ENCODE data around the gene SLTM. TPM values are rescaled to one million over a fixed set of nuclear protein-coding genes. Genes with fewer than 3 reads are reported as not detected.

The SLTM gene
- total RNA-seq, 2 experiments from 2014 or later = 103 to 129 TPM

DNA sequence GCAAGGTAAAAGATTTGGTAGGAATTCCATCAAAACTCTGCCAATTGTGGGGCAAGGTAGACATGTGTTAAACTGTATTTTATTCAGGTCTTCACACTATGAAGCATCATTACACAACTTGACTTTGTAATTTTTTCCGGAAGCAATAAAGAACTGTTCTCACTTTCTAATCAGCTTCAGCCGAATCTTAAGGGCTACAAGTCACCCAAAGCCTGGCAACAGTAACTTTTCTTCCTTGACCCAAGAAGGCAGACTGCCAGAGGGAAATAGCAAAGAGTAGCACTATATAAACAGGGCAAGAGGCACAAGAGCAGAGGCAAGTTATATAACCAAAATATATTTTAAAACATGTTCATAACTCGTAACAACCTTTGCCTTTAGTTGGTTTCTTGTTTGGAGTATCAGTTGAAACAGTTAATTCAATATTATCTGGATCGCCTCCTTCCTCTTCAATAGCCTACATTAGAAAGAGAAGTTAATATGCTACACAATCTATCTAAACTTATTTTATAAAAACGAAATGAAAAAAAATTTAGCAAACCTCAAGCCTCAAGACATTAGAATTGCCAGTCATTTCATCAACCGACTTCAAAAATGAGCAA, 1.4 kb downstream of the SLTM start:
- POLR2A ChIA-PET = interaction anchor here (0.9 to 3.3 kb wide), 8 partner anchors 11 to 592 kb away, joined by 3 to 12 read pairs (median 4); partner anchors contain the start of gene MINDY2
- TF ChIP-seq EZH2phosphoT487 (IDR thresholded peaks at IDR 0.05; ENCODE audit: borderline replicate concordance, low read depth, low read length) = no peak
- TF ChIP-seq, protein P1, sequence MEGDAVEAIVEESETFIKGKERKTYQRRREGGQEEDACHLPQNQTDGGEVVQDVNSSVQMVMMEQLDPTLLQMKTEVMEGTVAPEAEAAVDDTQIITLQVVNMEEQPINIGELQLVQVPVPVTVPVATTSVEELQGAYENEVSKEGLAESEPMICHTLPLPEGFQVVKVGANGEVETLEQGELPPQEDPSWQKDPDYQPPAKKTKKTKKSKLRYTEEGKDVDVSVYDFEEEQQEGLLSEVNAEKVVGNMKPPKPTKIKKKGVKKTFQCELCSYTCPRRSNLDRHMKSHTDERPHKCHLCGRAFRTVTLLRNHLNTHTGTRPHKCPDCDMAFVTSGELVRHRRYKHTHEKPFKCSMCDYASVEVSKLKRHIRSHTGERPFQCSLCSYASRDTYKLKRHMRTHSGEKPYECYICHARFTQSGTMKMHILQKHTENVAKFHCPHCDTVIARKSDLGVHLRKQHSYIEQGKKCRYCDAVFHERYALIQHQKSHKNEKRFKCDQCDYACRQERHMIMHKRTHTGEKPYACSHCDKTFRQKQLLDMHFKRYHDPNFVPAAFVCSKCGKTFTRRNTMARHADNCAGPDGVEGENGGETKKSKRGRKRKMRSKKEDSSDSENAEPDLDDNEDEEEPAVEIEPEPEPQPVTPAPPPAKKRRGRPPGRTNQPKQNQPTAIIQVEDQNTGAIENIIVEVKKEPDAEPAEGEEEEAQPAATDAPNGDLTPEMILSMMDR (conservative IDR thresholded peaks at IDR 0.05; ENCODE audit: low read length) = no peak
- Histone ChIP-seq H4K20me1 (ENCODE audit: insufficient read depth, low read length) (0 out of 2 replicates have a peak, but pooled peaks cover 8% of the 10 kb centered on the region), H3K4me1 (ENCODE audit: insufficient read depth, low read length, poor library complexity, severe bottlenecking) (peaks cover 20% of the 10 kb centered on the region), H2AFZ (ENCODE audit: low read length) (peak overlapping the region; percentile 69; the same call in 1 of the 2 replicates), H3K4me3 (ENCODE audit: low read depth, low read length, poor library complexity, severe bottlenecking) (peak overlapping the region; percentile 77), H3K36me3 (ENCODE audit: insufficient read depth, low read length) (peaks cover 38% of the 10 kb centered on the region), H3K4me2 (ENCODE audit: low read length) (peak overlapping the region; percentile 86), H3K27ac (ENCODE audit: low read depth, low read length, poor library complexity, severe bottlenecking) (peak overlapping the region; percentile 92), H3K9me2 (ENCODE audit: insufficient read depth, low read length) (no peaks in the 10 kb centered on the region), H3K79me2 (ENCODE audit: insufficient read depth, low read depth, low read length) (peaks cover 48% of the 10 kb centered on the region), H3K9me3 (ENCODE audit: low read length) (no peaks in the 10 kb centered on the region)
- TSS peak; percentile 67 for BruUV-seq (replicated peaks)
- intact Hi-C loops (cut with micrococcal nuclease; ENCODE audit: unreplicated experiment) = loop anchor here (2.0 to 10.0 kb wide), 4 partner anchors 47 to 757 kb away; partner anchors contain the start of genes ADAM10, BNIP2 and MINDY2
- CTCF ChIA-PET (ENCODE audit: unreplicated experiment) = no interaction called here
- peak; percentile 57 for DNase-seq (ENCODE audit: low spot score)

DNA sequence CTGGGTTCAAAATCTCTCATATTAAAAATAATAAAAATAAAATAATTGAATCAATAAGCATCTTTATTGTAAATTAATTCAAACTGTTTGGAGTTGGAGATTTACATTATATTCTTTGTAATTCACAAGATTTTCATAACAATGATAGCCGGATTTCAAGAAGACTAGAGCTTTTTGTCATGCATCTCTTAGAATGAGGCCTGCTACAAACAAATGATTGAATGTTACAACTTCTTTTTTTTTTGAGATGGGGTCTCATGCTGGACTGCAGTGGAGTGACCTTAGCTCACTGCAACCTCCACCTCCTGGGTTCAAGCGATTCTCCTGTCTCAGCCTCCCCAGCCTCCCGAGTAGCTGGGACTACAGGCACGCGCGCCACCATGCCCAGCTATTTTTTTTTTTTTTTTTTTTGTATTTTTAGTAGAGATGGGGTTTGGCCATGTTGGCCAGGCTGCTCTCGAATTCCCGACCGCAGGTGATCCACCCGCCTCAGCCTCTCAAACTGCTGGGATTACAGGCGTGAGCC, 3.5 kb downstream of the SLTM start:
- no peak overlapping the region for H3K27ac ChIP-seq (ENCODE audit: low read depth, low read length, poor library complexity, severe bottlenecking)
- DNase-seq (ENCODE audit: low spot score) = no peak
- ChIA-PET CTCF (ENCODE audit: unreplicated experiment) (no interaction called here), POLR2A (interaction anchor here (0.5 to 0.9 kb wide), 5 partner anchors 12 to 101 kb away, joined by 3 to 9 read pairs (median 4); no protein-coding TSS in a partner anchor)
- H3K36me3 ChIP-seq (ENCODE audit: insufficient read depth, low read length) = peaks cover 59% of the 10 kb centered on the region
- H3K4me2 ChIP-seq (ENCODE audit: low read length) = no peak overlapping the region
- H3K9me3 ChIP-seq (ENCODE audit: low read length) = no peaks in the 10 kb centered on the region
- peaks cover 66% of the 10 kb centered on the region for H3K79me2 ChIP-seq (ENCODE audit: insufficient read depth, low read depth, low read length)
- H3K4me3 ChIP-seq (ENCODE audit: low read depth, low read length, poor library complexity, severe bottlenecking) = no peak overlapping the region
- TF ChIP-seq, protein P1 (conservative IDR thresholded peaks at IDR 0.05; ENCODE audit: low read length) = no peak
- no peak for TF ChIP-seq EZH2phosphoT487 (IDR thresholded peaks at IDR 0.05; ENCODE audit: borderline replicate concordance, low read depth, low read length)
- H2AFZ ChIP-seq (ENCODE audit: low read length) = no peak overlapping the region
- no peaks in the 10 kb centered on the region for H3K9me2 ChIP-seq (ENCODE audit: insufficient read depth, low read length)
- 0 out of 2 replicates have a peak, but pooled peaks cover 8% of the 10 kb centered on the region for H4K20me1 ChIP-seq (ENCODE audit: insufficient read depth, low read length)
- intact Hi-C loops (cut with micrococcal nuclease; ENCODE audit: unreplicated experiment) = loop anchor here (10.0 kb wide), 1 partner anchor 185 kb away; the partner anchor contains the start of gene ADAM10
- H3K4me1 ChIP-seq (ENCODE audit: insufficient read depth, low read length, poor library complexity, severe bottlenecking) = peaks cover 39% of the 10 kb centered on the region
- no TSS peak for BruUV-seq (replicated peaks)

DNA sequence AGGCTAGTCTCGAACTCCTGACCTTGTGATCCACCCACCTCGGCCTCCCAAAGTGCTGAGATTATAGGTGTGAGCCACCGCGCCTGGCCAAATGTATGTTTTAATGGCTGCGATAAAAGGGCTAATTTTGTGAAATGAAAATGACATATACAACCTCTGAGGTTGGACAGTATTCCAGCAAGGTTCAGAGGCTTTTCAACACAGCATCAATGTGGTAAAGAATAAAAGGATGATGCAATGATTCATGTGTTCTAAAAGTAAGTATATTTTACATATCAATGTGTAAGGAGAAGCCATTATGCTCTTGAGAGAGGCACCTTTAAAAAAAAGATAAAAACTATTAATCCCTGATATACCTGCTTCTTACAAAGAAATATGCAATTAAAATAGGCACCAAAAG, 6.7 kb downstream of the SLTM start:
- Histone ChIP-seq H3K27ac (ENCODE audit: low read depth, low read length, poor library complexity, severe bottlenecking) (no peak overlapping the region), H3K9me3 (ENCODE audit: low read length) (no peaks in the 10 kb centered on the region), H3K4me1 (ENCODE audit: insufficient read depth, low read length, poor library complexity, severe bottlenecking) (peaks cover 40% of the 10 kb centered on the region), H2AFZ (ENCODE audit: low read length) (no peak overlapping the region), H3K4me3 (ENCODE audit: low read depth, low read length, poor library complexity, severe bottlenecking) (no peak overlapping the region), H3K9me2 (ENCODE audit: insufficient read depth, low read length) (no peaks in the 10 kb centered on the region), H3K4me2 (ENCODE audit: low read length) (no peak overlapping the region), H4K20me1 (ENCODE audit: insufficient read depth, low read length) (peaks cover 11% of the 10 kb centered on the region; the same call in 1 of the 2 replicates), H3K36me3 (ENCODE audit: insufficient read depth, low read length) (peaks cover 85% of the 10 kb centered on the region), H3K79me2 (ENCODE audit: insufficient read depth, low read depth, low read length) (peaks cover 85% of the 10 kb centered on the region)
- ChIA-PET POLR2A (no interaction called here), CTCF (ENCODE audit: unreplicated experiment) (no interaction called here)
- DNase-seq (ENCODE audit: low spot score) = no peak
- TF ChIP-seq, protein P1 (conservative IDR thresholded peaks at IDR 0.05; ENCODE audit: low read length) = no peak
- no peak for TF ChIP-seq EZH2phosphoT487 (IDR thresholded peaks at IDR 0.05; ENCODE audit: borderline replicate concordance, low read depth, low read length)
- intact Hi-C loops (cut with micrococcal nuclease; ENCODE audit: unreplicated experiment) = no loop called here
- BruUV-seq (replicated peaks) = no TSS peak
